ENCODE results near the gene HOXA2.

The HOXA2 gene

GRCh38 chr7:27112955-27113949, 10.8 kb upstream of the HOXA2 start:
- no peak for DNase-seq (ENCODE audit: low read depth in 2 of 2, low spot score in 1 of 2)

DNA sequence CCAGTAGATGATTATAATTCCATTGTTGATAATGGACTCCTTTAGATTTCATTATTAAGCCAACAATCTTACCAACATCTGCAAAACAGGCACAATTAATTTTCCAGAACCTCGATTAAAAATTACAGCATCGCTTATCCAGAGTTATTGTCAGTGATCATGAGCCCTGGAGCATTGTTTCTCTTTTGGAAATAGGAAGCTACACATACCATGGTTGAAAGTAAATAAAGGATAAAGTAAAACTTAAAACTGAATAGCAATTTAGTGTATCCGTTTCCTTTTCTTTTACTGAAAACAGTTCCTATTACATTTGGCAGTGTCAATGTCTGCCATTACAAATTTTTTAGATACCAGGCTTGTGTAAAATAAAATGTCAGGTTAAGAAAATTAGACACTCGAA, 9.9 kb upstream of the HOXA2 start:
- DNase-seq (ENCODE audit: low read depth in 2 of 2, low spot score in 1 of 2) = no peak

GRCh38 chr7:27111751-27112277, 9.3 kb upstream of the HOXA2 start:
- DNase-seq (ENCODE audit: low read depth in 2 of 2, low spot score in 1 of 2) = no peak

DNA sequence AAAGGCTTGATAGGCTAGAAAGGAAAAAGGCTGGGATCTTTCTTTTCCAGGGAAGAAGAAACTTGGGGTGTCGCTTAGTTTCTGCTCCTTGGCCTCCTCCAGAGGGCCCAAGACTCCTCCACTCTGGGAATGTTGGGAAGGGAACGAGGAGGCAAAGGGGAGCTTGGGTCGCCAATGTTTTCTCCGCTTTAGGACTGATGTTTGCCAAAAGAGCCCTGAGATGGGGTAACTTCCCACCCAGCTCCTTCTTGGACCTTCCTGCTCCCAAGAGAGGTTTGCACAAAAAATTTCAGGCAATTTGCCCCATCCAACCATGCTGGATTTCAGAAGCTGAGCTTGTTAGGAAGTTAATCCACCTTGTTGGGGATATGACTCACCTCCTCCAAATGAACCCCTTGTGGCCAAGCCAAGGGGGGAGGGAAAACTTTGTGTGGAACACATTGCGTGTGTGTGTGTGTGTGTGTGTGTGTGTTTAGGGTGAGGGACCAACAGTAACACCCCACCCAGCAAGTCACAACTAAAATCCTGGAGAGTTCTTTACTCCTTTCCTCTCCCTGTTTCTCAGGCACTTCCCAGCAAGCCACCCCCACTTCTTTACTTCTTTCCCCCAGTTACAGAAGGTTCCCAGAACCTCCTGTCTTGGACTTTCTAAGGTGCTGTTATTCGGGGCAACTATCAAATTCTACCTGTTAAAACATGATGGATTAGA, 8.7 kb upstream of the HOXA2 start:
- DNase-seq (ENCODE audit: low read depth in 2 of 2, low spot score in 1 of 2) = no peak

- no peak for DNase-seq (ENCODE audit: low read depth in 2 of 2, low spot score in 1 of 2)
Observed at GRCh38 chr7:27110186-27111031, 7.9 kb upstream of the HOXA2 start.

DNA sequence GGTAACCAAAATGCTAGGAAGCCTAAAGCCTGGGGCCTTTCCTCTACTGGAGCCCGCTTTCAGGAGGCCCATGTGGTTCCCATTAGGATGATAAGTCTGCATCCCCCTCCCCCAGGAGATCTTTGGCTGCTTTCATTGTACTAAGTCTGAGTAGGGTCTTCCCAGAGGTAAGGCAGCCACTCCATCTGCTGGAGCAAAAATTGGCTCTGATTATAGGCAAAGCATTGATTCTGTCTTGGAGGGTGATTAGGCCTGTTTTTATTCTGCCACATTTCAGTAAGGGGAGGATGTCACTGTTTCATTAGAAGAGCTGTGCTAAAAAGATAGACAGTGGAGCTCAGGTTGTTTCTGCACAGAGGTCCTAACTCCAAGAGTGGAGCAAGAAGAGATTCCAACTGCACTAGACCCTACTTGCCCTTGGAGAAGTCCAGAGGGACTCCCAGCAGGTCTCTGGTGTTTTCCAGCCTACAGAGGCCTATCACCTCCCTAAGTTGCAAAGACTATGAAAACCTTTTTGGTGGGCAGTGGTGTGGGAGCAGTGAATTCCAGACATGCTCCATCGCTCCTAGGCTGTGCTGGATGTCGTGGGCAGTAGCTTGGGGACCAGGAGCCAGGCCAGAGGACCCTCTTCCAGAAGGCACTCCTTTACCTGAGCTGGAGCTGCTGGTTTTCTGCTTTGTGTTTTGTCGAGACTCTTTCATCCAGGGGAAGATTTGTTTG, 7.1 kb upstream of the HOXA2 start:
- no peak for DNase-seq (ENCODE audit: low read depth in 2 of 2, low spot score in 1 of 2)

DNA sequence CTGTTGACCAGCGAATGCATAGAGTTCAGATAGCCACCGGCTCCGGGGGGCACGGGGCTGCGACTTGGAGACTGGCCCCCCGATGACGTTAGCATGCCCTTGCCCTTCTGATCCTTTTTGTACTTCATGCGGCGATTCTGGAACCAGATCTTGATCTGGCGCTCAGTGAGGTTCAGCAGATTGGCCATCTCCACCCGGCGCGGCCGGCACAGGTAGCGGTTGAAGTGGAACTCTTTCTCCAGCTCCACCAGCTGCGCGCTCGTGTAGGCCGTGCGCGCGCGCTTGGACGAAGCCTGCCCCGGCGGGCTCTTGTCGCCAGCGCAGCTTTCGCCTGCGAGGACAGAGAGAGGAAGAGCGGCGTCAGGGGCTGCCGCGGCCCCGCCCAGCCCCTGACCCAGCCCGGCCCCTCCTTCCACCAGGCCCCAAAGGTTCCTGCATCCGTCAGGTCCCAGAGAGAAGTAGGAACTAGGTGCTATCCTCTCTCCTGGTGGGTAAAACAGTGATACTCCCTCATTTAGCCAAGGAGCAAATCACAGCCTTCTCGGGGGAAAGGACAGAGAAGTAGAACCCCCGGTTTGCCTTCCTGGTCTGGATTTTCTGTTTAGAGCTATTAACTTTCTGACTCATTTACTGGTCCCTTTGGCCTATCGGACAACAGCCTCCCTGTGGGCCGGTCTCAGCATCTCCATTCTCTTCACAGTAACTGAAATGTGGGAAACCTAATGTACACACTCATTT, 6.1 kb upstream of the HOXA2 start:
- DNase-seq (ENCODE audit: low read depth in 2 of 2, low spot score in 1 of 2) = no peak

DNA sequence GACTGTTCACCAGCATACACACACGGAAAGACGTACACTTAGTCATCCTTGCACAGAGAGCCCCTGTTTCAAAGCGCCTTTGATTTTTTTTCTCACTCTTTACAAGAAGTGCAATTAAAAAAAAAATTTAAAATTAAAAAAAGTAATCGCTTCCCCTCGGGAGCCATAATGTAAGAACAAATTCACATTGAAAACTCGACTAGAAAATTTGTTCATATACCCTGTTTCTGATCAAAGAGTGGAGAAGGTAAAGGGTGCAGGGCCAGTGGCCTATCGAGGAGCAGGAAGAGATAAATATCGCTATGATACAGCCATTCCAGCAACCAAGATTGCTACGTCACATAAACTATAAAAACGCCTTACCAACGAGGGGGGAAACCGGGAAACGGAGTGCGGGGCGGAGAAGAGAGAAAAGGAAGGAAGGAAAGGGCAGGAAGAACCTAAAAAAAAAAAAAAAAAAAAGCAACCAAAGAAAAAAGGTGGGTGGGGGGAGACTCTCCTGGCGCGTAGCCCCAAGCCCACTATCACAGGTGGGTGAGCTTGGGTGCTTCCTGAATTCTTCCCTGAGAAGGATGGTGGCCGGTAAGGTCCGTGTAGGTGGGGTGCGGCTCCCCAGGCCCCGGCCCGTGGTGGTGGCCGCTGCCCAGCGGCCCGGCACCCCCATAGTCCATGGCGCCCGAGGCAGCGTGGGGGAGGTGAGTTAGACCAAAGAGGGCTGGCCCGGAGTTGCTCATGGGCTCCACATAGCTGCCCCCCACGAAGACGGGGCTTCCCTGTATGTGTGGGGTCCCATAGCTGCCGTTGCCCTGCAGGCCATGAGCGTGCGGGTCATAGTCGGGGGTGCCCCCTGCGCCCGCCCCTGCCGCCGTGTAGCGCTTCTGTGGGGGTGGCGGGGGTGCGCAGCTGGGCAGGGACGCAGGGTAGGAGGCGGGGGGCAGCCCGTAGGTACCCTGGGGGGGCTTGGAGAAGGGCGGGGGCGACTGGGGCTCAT, 5.2 kb upstream of the HOXA2 start:
- no peak for DNase-seq (ENCODE audit: low read depth in 2 of 2, low spot score in 1 of 2)

- DNase-seq (ENCODE audit: low read depth in 2 of 2, low spot score in 1 of 2) = no peak
Observed at GRCh38 chr7:27106901-27107240, 4.4 kb upstream of the HOXA2 start.

- DNase-seq (ENCODE audit: low read depth in 2 of 2, low spot score in 1 of 2) = no peak
Observed at GRCh38 chr7:27106181-27106900, 3.9 kb upstream of the HOXA2 start.

DNA sequence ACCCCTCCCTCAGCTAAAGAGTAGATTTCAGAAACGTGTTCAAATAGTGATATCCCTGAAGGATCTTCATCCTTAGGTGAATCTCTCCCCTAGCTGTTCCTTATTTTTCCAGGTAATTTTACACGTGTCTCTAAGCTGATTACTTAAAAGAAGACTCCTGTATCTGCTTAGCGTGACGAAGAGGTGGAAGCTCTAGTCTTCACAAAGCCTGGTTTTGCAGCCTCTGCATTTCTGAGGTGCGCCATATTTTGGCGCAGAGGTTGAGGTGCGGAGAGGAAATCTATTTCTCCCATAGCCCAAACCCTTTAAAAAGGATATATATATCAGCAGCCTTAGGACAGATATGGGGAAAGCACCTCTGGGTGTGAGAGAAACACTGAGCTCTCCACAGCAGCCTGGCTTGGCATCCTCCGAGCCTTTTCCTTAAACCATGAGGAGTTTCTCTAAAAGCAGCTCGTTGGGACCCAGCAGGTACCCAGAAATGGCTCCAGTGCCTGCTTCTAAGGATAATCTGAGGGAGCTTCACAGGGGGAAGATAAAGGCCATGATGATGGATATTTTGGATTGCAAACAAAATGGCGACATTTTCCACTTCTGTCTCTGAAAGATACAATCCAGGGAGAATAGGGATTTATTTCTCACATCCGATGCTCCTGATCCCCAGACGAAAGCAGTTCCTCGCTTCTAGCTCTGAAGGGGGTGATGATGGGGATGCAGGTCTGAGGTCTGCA, 3.0 kb upstream of the HOXA2 start:
- no peak for DNase-seq (ENCODE audit: low read depth in 2 of 2, low spot score in 1 of 2)

DNA sequence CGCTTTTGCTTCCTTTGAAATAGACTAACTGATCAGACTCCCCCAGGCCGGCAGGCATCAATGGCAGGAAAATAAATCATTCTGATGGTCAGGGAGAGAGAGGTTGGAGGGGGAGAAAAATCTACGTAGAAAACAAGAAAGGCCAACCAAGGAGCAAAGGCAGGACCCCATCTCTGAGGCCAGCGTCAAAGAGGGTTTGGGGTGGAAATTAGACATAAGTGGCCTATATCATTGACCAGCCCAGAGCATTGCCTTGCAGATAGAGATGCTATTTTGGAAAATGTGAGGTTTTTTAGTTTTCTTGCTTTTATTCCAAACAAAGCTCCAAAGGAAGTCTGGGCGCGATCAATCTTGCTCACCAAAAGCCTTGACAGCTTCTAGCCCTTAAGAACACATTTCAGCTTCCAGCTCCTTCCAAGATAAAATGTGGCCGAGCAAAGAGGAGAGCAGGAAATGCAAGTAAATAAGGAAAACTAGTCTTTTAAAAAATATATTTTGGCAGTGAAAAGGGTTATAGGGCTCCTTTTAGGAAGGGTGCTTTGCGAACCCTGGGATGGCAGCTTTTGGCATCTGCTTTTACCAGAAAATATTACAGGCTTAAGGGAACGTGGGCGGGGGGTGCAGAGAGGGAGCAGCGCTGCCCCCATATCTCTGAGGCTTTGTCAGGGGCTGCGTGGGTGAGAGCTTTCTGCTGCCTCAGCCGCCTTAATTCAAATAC, 2.0 kb upstream of the HOXA2 start:
- no peak for DNase-seq (ENCODE audit: low read depth in 2 of 2, low spot score in 1 of 2)

DNA sequence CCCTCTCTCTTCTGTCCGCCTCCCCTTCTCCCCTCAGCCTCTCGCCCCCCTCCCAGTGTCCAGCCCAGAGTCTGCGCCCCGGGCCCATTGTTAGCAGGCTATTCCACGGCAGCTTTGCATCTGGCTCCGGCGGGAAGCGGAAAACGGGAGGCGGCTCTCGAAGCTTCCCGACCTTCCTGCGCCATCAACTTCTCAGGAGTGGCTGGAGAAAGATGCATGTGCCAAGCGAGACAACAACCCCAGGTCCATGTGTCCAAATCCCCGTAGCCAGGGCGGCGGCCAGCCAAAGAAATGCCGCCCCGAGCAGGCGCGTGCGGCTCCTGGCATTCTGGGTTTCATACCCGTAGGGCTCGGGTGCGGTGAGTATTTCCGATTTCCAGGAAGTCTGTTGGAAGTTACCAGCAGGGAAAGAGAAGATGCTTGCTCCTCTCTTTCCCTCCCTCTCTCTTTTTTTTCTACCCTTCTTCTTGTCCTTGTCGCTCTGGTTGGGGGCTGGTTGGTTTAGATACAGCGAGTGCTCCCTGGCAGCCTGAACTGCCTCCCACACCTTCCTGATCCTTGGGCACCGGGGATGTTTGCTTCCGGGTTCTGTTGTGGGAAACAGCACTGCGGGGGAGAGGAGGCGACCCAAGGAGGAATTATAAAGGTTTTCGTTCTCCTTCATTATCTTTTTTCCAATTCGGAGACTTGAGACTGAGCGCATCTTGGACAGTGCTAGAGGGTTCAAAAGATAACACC, 1.2 kb upstream of the HOXA2 start:
- no peak for DNase-seq (ENCODE audit: low read depth in 2 of 2, low spot score in 1 of 2)

DNA sequence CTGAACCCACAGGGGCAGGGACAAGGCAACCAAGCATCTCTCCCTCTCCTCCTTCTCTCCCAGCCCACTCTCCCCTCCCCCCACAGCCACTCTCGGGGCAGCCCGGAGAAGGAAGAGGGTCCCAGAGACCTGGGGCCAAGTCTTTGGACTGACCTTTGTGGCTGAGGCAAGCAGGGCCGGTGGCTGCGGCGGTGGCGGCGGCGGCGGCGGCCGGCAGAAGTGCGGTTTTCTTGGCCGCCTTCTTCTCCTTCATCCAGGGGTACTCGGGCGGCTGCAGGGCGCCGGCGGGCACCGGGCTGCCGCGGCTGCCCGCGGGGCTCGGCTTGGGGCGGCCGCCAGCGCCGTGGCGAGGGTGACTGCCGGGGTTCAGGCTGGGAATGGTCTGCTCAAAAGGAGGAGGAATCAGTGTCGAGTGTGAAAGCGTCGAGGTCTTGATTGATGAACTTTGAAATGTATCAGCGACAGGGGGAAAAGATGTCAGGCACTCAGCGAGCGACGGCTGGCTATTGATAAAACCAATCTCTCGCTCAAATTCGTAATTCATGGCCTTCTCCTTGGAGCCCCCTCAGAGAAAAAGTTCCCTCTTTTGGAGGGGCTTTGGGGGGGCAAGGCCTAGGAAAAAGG, 414 bp downstream of the HOXA2 start:
- DNase-seq (ENCODE audit: low read depth in 2 of 2, low spot score in 1 of 2) = no peak

DNA sequence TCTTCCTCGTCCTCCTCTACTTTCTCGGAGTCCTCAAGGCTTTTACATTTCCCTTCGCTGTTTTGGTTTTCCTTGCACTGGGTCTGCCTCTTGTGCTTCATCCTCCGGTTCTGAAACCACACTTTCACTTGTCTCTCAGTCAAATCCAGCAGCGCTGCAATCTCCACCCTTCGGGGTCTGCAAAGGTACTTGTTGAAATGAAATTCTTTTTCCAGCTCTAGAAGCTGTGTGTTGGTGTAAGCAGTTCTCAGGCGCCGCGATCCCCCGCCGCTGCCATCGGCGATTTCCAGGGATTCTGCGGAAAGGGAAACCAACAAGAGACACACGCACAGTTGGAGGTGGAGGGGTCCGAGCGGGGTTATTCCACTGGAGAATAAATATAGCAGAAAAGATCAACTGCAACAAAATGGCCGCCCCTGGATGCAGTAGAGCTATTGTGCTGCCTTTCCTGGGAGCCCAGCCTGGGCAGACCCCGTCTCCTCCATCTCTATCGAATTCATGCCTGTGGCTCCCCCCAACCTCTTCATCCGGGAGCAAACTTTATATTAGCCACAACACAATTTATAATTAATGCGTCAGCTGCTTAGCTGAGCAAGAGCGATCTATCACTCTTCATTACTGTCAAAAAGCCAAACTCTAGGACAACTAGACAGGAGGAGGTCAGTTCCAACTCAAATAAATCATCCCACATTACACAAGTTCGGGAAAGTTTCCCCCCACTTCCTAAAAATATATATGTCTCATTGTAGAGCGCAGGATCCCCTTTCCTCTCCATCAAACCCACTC, 1.1 kb downstream of the HOXA2 start:
- no peak for DNase-seq (ENCODE audit: low read depth in 2 of 2, low spot score in 1 of 2)
